Subcutaneous adipose tissue (tissue), 4 donors: ENCODE data around the gene CCDC38. TPM values are rescaled to one million over a fixed set of nuclear protein-coding genes. Genes with fewer than 3 reads are reported as not detected.

ENCODE experiments used
- CTCF ChIP-seq: fragments of 450-650 bp; IDR thresholded peaks from one replicate; pipeline ENCODE4 v1.5.1; 2016; ENCODE audit warnings: low read depth, mild to moderate bottlenecking, control low read depth, antibody characterized with exemption, moderate library complexity
- total RNA-seq, 4 donors: library from RNA; depleted of rRNA; stranded (reverse); fragments of >200 nt; gene quantifications; one replicate each; pipeline ENCODE4 v1.1.0, GENCODE V29; 2016

The CCDC38 gene
- total RNA-seq = not detected

DNA sequence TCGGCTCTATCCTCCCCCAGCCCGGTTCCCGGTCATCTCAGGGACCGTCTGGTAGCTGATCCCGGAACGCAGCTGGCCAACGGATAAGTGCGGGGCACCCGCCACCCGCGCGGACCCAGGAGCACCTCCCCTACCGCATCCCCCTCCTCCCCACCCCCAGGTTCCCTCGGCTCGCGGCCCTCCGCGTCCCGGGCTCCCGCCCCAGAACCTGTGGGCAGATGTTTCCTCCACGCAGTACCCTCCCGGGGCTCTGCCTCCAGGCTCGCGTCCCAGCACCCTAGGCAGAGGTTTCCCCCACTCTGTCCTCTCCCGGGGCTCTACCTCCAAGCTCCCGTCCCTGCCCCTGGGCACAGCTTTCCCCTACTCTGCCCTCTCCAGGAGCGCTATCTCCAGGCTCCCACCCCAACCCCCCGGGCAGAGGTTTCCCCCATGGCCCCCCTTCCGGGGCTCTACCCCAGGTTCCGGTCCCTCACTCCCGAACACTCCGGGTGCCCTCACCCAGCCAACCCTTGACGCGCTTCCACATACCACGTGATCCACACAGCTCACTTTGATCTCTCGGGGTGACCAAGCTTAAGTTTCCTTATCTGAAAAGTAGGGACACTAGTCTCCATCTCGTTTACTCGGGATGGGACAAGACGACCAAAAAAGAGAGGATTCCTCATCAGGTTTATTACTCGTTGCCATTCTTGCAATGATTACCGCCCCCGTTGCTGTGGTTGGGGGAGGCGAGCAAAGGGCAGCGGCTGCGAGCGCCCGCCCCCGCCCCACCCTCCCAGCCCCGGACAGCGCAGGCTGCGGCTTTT is at the start of gene CCDC38:
CCDC38 (minus strand) TSS at position 91 of the 806 bp plus-strand sequence. CDS start 6,105 bp downstream, outside the sequence.
- no peak for TF ChIP-seq CTCF

DNA sequence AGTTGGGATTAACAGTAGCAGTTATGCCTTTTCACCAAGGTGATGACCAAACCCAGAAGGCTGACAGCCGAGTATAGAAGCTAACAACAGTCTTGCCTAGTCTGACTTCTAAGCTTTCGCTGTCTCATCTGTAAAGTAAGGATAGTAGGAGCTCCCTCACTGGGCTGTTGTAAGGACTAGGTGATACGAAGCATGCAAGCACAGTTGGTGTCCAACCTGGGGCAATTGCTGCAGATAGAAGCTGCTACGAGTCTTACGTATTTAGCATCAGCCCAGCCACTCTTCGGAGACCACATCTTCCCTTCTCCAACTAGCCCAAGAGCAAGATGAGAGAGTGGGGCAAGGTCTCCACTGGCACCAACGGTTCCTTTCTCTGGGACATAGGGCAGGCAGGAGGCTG is 47.7 kb upstream of the CCDC38 start:
- TF ChIP-seq CTCF = no peak

DNA sequence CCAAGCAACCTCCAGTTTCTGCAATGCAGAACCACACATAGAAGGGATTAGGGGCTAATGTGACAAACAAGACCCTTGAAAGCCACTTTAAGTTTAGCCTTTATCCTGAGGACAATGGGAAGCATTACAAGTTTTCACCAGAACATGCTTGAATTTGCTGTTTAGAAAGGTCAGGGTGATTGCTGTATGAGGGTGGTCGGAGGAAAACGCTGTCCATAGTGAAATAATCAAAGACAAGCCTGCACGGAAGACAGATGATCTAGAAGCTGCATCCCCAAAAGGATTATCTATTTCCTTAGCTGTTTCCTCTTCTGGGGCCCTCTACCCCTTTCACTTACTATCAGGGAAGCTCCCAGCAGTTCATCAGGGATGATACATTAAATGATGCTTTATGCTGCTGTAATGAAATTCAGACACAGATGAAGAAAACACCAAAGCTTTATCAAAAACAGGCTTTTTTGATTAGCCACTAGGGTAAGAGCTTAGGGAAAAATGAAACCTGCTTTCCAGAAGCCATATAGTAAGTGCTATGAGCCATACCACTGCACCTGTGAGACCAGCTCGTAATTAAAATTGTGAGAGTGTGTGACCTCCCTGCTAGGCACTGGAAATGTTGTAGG is 47.2 kb upstream of the CCDC38 start:
- no peak for TF ChIP-seq CTCF

GRCh38 chr12:95988506-95989275 is 46.3 kb upstream of the CCDC38 start:
- TF ChIP-seq CTCF = no peak

DNA sequence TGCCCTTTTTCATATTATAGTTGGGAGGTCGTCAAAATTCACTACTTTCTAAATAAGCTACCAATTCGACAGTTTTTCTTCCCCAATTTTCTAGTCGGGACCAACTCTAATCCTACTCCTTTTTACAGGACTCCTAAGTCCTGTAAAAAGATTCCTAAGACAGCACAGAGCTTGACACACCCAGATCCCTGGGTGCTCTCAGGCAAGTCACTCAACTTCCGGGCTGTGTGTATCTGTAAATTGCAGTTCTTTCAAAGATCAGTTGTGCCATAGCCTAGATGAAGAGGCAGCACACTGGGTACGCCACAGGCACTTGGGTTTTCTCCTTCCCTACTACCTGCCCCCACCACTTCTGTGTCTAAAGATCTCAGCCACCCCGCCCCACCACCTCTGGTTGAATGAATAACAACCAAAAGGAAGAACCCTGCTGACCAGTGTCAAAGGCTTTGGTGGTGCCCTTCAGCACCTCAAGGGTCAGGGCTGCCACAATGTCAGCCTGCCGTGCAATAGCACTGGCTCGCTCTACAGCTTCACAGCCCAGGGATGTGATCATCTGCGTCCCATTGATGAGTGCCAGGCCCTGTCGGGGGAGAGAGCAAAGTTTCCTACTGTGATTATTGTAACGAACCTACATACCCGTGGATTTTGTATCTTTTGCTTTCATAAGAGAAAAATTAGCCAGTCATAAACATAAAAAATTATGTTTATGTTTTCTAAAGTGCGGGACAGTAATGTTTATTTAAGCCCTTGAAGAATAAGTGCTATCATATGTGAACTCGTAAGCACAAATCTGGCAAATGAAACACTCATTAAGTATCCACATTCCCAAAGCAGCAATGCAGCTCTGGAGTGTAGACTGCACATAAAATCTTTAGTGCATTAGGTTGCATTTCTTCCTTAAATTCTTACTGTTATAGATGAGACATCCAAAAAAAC is 44.5 kb upstream of the CCDC38 start:
- TF ChIP-seq CTCF = no peak

GRCh38 chr12:95984682-95985081 is 42.3 kb upstream of the CCDC38 start:
- no peak for TF ChIP-seq CTCF
